Loucy (cell line): ENCODE results near the gene RCN2.

Source experiments
- H2AFZ ChIP-seq: fragments of 200-600 bp; sonication (generic); 2 replicates; pipeline ENCODE4 v1.6.0; 2016; ENCODE audit warnings: antibody characterized with exemption, mild to moderate bottlenecking, low read length, moderate library complexity
- H3F3A ChIP-seq: fragments of 200-600 bp; 2 replicates; pipeline ENCODE4 v1.6.0; 2016; ENCODE audit warnings: antibody characterized with exemption, low read depth, mild to moderate bottlenecking
- H3K27me3 ChIP-seq: fragments of 200-600 bp; sonication (generic); 2 replicates; pipeline ENCODE4 v1.6.1; 2014; ENCODE audit warnings: low read length, mild to moderate bottlenecking; ENCODE audit not compliant: insufficient read depth, poor library complexity, severe bottlenecking
- H3K36me3 ChIP-seq: fragments of 200-600 bp; sonication (generic); 2 replicates; pipeline ENCODE4 v1.6.1; 2016; ENCODE audit warnings: low read length; ENCODE audit not compliant: insufficient read depth
- H3K4me1 ChIP-seq: fragments of 200-600 bp; sonication (generic); 2 replicates; pipeline ENCODE4 v1.5.1; 2014; ENCODE audit warnings: low read length, mild to moderate bottlenecking; ENCODE audit not compliant: insufficient read depth, poor library complexity, severe bottlenecking
- H3K4me2 ChIP-seq: fragments of 200-600 bp; sonication (generic); 2 replicates; pipeline ENCODE4 v1.6.0; 2014; ENCODE audit warnings: antibody characterized with exemption, low read length, low read depth, mild to moderate bottlenecking; ENCODE audit not compliant: poor library complexity, severe bottlenecking
- H3K4me3 ChIP-seq: fragments of 200-600 bp; sonication (generic); 2 replicates; pipeline ENCODE4 v1.5.1; 2014; ENCODE audit warnings: low read length, mild to moderate bottlenecking, mixed read lengths; ENCODE audit not compliant: poor library complexity, severe bottlenecking
- H3K79me2 ChIP-seq: fragments of 200-600 bp; sonication (generic); 2 replicates; pipeline ENCODE4 v1.6.1; 2014; ENCODE audit warnings: low read length; ENCODE audit not compliant: insufficient read depth
- H3K9ac ChIP-seq: fragments of 200-600 bp; sonication (generic); 2 replicates; pipeline ENCODE4 v1.6.0; 2014; ENCODE audit warnings: mild to moderate bottlenecking, low read depth, low read length, moderate library complexity; ENCODE audit not compliant: poor library complexity, severe bottlenecking
- H3K9me2 ChIP-seq: fragments of 200-600 bp; sonication (generic); replicated peaks from 2 replicates; pipeline ENCODE4 v1.6.1; 2016; ENCODE audit warnings: low read depth, low read length, mixed read lengths
- H3K9me3 ChIP-seq: fragments of 200-600 bp; sonication (generic); 2 replicates; pipeline ENCODE4 v1.6.1; 2014; ENCODE audit warnings: mild to moderate bottlenecking, antibody characterized with exemption, low read length, low read depth; ENCODE audit not compliant: insufficient read depth
- H4K20me1 ChIP-seq: fragments of 200-600 bp; sonication (generic); 2 replicates; pipeline ENCODE4 v1.6.0; 2014; ENCODE audit warnings: antibody characterized with exemption, low read length, mild to moderate bottlenecking; ENCODE audit not compliant: insufficient read depth, poor library complexity, severe bottlenecking
- EZH2phosphoT487 ChIP-seq: fragments of 200-600 bp; IDR thresholded peaks from 2 replicates; pipeline ENCODE4 v1.6.1; 2018; ENCODE audit warnings: antibody characterized with exemption, mild to moderate bottlenecking, moderate library complexity, borderline replicate concordance
- TF ChIP-seq, protein P1 (sequence below): fragments of 200-600 bp; sonication (generic); conservative IDR thresholded peaks from 2 replicates; pipeline ENCODE4 v1.5.1; 2014; ENCODE audit warnings: mild to moderate bottlenecking, antibody characterized with exemption, low read length

RCN2 gene

DNA sequence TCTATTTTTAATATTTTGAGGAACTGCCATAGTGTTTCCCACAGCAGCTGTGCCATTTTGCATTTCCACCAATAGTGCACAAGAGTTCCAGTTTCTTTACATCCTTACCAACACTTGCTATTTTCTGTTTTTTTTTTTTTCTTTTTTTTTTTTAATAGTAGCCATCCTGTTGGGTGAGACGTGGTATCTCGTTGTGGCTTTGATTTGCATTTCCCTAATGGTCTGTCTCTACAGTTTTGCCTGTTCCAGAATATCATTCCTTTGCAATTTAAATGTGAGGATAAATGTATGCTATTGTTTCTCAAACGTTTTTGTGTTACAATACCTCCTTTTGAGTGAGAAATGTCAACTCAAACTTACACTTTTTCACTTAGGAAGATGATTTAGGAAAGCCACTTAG lies 22.4 kb downstream of the RCN2 start:
- Histone ChIP-seq H3K36me3 (peaks cover 15% of the 10 kb centered on the region), H3K27me3 (no peaks in the 10 kb centered on the region), H3K4me3 (peak overlapping the region; percentile 5), H3K79me2 (no peaks in the 10 kb centered on the region), H3K9me2 (no peaks in the 10 kb centered on the region), H2AFZ (no peak overlapping the region), H3K4me1 (peaks cover 18% of the 10 kb centered on the region), H3F3A (no peaks in the 10 kb centered on the region), H3K9ac (no peak overlapping the region), H3K9me3 (no peaks in the 10 kb centered on the region), H4K20me1 (no peaks in the 10 kb centered on the region), H3K4me2 (peak overlapping the region; percentile 10)
- TF ChIP-seq, protein P1, sequence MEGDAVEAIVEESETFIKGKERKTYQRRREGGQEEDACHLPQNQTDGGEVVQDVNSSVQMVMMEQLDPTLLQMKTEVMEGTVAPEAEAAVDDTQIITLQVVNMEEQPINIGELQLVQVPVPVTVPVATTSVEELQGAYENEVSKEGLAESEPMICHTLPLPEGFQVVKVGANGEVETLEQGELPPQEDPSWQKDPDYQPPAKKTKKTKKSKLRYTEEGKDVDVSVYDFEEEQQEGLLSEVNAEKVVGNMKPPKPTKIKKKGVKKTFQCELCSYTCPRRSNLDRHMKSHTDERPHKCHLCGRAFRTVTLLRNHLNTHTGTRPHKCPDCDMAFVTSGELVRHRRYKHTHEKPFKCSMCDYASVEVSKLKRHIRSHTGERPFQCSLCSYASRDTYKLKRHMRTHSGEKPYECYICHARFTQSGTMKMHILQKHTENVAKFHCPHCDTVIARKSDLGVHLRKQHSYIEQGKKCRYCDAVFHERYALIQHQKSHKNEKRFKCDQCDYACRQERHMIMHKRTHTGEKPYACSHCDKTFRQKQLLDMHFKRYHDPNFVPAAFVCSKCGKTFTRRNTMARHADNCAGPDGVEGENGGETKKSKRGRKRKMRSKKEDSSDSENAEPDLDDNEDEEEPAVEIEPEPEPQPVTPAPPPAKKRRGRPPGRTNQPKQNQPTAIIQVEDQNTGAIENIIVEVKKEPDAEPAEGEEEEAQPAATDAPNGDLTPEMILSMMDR, result no peak
- no peak for TF ChIP-seq EZH2phosphoT487

- H4K20me1 ChIP-seq, result no peaks in the 10 kb centered on the region
- H3K9ac ChIP-seq, result no peak overlapping the region
- no peaks in the 10 kb centered on the region for H3K27me3 ChIP-seq
- H3K9me3 ChIP-seq, result no peaks in the 10 kb centered on the region
- H3F3A ChIP-seq, result no peaks in the 10 kb centered on the region
- H3K9me2 ChIP-seq, result no peaks in the 10 kb centered on the region
- no peak for TF ChIP-seq EZH2phosphoT487
- TF ChIP-seq, protein P1, result no peak
- peaks cover 8% of the 10 kb centered on the region; the same call in 1 of the 2 replicates for H3K36me3 ChIP-seq
- no peak overlapping the region for H2AFZ ChIP-seq
- peaks cover 18% of the 10 kb centered on the region for H3K4me1 ChIP-seq
- H3K79me2 ChIP-seq, result no peaks in the 10 kb centered on the region
- peak overlapping the region; percentile 5 for H3K4me3 ChIP-seq
- H3K4me2 ChIP-seq, result peak overlapping the region; percentile 10
Measured at GRCh38 chr15:76954744-76955143, 23.2 kb downstream of the RCN2 start.

DNA sequence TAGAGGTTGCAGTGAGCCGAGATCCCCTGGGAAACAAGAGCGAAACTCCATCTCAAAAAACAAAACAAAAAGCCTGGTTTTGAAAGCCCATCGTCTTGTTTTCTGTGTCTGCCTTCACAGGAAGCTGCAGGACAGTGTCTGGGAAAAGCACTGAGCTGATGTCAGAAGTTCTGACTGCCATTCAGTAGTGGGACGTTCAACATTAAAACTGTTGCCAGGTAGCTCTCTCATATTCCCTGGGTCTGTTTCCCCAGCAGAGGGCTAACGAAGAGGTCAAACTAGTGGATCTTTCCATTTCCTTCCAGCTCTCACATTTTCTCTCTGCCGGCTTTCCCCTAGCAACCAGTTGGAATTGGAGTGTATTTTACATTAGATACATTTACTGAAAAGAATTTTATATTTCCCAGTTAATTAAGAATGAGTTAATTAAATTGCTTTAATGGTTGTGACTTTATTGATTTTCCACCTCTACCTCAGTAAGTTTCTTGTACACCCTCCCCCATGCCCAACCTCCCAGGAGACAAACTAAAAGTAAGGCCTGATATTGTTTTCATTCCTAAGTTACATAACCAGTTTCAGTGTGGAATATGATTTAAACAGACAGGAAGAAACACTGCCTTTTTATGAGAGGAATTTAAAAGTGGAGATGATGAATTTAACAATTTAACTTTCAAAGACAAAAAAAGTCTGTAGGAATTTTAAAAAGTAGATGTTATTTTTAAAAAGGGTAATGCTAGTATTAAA lies 29.9 kb downstream of the RCN2 start:
- Histone ChIP-seq H3F3A (no peaks in the 10 kb centered on the region), H2AFZ (no peak overlapping the region), H3K36me3 (no peaks in the 10 kb centered on the region), H3K4me3 (no peak overlapping the region), H3K27me3 (no peaks in the 10 kb centered on the region), H3K9me3 (no peaks in the 10 kb centered on the region), H3K4me2 (no peak overlapping the region), H3K9ac (no peak overlapping the region), H4K20me1 (no peaks in the 10 kb centered on the region), H3K9me2 (no peaks in the 10 kb centered on the region), H3K79me2 (no peaks in the 10 kb centered on the region), H3K4me1 (peaks cover 7% of the 10 kb centered on the region)
- TF ChIP-seq EZH2phosphoT487, result no peak
- TF ChIP-seq, protein P1, result no peak
